Renal pelvis (tissue), 4 donors: Measurements from ENCODE around the gene FLNB. TPM values are rescaled to one million over a fixed set of nuclear protein-coding genes. Genes with fewer than 3 reads are reported as not detected.
"Not testable (repeated sequence)": the region's sequence is repeated elsewhere in the genome, so short reads cannot be mapped to it uniquely, and the experiment has no call there.

Experiments used
- DNase-seq: peaks from one replicate; pipeline ENCODE4 v3.0.0-alpha.2; 2013
- polyA plus RNA-seq, 3 donors: library from polyadenylated mRNA; unstranded; fragments of 120-200 nt; gene quantifications; one replicate each; pipeline ENCODE4 v1.2.1, GENCODE V29; 2013; ENCODE audit not compliant: insufficient read length in 3 of 3

The FLNB gene
- polyA plus RNA-seq, 3 donors, result 174 to 181 (median 181) TPM

DNA sequence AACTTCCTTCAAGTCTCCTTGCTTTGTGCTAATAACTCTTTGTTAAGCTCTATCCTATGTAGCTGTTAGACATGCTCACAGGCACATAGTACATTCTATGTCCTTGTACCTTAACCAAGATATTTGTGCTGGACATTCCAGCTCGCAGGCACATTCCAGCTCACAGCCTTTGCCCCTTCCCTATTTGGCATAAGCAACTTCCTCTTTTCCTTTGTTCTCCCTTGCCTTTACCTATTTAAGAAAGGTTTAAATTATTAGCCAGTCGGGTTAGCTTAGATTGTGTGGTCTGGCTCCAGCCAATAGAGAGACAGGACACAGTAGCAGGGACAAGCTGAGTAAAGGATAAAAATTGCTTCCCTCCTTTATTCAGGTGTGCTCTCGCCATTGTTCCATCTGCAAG is 193.2 kb downstream of the FLNB start:
- DNase-seq, result not testable (repeated sequence)

DNA sequence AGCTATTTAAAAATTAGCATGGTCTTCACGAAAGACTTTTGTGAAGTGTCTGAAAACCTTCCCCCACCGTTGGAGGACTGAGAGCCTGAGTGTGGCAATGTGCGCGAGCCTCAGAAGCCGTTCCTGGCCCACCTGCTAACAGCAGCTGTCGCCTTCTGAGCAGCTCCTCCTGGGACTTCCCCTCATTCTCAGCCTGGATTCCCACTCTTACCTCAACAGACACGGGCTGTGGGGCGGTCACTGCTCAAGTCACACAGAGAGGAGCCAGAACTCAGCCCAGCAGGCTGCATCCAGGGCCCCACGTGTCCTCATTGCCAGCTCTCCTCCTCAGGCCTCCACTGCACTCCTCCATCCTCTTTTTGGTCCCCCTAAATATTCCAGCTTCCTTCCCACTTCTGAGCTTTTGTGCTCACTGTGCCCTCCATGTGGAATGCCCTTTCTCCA is 194.7 kb downstream of the FLNB start:
- no peak for DNase-seq

- DNase-seq, result no peak
Observed at GRCh38 chr3:58203541-58203940, 195.3 kb downstream of the FLNB start.

DNA sequence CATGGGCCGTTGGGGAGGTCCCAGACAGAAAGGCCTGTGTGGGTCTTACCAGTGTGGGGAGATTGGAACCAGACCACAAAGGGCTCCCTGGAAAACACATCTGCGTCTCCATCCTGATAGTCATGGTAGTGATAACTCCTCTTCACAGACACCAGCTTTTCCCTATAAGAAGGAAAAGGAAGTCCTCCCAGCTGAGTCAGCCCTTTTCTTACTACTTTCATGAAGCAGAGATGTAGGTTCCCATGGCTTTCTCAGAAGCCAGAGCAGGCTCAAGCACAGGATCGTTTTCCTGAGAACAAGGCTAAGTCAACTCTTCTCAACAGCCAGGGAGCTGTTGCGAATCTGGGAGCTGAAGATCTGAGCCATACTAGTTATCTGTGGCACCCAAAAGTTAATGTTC is 196.5 kb downstream of the FLNB start:
- DNase-seq, result no peak

- no peak for DNase-seq
Observed at GRCh38 chr3:58205981-58206380, 197.8 kb downstream of the FLNB start.

DNA sequence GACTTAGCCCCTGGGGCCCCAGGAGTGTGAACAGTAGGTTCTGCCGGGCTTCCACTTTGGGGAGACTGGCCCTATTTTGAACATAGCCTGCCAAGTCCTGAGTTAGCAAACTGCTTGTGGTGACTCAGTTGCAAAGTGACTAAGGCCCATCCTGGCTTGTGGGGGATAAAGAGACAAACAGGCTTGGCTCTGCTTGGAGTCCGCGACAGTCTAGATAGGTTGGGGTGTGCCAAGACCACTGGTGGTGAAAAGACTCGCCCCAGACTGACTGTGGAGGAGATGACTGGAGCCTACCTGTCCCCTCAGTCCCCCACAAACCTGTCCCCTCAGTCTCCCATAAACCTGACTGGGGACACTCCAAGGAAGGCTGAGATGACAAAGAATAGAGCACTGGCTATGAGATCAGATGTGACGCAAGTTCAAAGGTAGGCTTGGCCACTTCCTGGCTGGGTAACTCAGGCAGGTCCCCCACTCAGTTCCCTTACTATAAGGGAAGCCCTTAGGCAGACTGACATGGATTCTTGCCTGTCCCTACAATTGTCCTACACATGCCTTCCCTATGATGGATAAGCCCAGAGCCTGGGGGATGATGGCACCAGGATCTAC is 198.3 kb downstream of the FLNB start:
- DNase-seq, result no peak

DNA sequence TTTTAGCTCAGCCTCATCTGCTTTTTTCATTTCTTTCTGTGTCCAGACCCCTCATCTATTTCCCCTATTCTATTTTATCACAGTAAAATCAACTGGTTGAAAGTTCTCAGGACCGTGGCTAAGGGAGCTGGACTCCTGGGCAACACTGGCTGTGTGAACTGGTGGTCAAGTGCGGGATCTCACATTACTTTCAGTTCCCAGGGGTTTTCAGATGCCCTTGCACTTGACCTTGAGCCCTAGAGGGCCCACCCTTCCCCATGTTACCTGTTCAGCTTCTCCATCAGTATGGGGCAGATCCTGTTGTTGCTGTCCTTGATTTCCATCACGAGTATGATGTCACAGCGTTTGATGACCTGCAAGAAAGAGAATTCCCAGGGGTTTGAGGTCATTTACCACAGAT is 199.7 kb downstream of the FLNB start:
- DNase-seq, result no peak

- no peak for DNase-seq
Observed at GRCh38 chr3:58209933-58210332, 201.7 kb downstream of the FLNB start.

- DNase-seq, result no peak
Observed at GRCh38 chr3:58210761-58211460, 202.7 kb downstream of the FLNB start, which contains the start of gene DNASE1L3. Gene DNASE1L3 (minus strand): TSS chr3:58210972. CDS start chr3:58210906, 66 bp downstream.

DNA sequence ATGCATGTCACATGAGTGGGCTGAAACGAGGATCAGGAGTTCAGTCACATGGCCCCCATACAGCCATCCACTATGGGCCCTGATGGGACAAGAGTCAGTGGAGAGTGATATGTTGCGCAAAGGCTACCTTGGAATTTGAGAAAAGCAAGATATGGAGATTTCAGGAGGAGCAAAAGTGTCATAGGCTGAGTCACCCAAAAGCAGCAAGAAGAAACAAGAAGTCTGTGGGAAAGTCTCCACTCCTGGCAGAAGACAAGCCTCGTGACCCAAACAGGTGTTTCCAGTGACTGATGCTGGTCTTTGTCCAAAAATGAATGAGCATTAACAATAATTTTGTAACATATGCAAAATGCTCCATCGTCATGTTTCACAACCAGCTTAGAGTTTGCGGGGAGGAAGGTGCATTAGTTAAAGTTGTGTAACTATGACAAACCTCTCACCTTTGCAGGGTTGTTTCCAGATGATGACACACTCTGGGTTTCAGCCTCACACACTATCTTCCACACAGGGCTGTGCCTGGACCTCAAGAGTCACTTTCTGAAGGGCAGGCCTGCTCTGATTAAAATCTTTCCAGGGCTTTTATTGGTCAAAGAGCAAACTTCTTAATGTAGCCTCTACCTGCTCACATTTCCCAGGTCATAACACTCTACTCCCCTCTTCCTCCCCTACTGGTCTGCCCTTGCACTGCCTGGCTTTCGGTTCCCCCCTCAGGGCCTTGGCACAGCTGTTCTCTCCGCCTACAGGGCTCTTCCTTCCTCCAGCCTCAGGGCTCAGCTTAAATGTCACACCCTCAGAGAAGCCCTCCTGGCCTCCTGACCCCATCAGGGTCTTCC is 206.5 kb downstream of the FLNB start:
- DNase-seq, result no peak

DNA sequence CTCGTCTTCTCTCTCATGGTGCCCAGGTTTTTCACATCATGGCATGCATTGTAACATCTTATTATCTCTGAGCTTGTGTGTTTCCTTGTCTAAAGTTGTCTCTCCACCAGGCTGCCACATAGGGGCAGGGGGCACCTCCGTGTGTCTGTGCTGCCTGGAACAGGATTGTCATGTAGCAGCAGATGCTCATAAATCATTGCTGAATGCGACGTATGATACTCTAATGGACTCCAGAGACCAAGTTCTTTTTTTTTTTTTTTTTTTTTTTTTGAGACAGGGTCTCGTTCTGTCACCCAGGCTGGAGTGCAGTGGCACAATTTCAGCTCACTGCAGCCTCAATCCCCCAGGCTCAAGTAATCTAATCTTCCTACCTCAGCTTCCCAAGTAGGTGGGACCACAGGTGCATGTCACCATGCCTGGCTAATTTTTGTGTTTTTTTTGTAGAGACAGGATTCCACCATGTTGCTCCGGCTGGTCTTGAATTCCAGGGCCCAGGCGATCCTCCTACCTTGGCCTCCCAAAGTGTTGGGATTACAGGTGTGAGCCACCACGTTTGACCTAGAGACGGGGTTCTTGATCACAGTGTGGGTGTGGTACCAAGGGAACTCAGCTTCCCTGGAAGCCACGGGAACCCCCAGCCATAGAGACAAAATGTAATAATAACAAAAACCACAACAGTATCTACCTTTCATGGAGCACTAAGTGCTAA is 207.2 kb downstream of the FLNB start:
- no peak for DNase-seq

DNA sequence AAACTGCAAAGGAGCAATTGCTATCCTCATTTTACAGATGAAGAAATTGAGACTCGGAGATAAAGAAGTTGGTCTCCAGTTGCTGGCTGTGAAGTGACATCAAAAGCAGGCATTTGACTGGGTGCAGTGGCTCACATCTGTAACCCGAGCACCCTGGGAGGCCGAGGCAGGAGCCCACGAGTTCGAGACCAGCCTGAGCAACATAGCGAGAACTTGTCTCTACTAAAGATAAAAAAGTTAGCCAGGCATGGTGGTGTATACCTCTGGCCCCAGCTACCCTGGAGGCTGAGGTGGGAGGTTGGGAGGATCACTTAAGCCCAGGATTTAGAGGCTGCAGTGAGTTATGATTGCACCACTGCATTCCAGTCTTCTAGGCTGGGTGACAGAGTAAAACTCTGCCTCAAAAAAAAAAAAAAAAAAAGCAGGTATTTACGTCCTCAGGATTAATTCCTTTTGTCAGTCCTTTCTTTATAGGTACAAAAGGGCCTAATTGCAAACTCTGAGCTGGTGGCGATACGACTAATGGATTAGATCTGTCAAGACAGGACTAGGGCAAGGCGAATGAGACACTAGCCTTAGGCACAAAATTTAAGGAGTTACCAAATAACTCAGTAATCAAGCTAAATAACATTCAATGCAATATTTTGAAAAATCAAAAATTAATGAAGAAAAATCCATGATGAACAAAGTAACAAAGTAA is 208.4 kb downstream of the FLNB start:
- no peak for DNase-seq

DNA sequence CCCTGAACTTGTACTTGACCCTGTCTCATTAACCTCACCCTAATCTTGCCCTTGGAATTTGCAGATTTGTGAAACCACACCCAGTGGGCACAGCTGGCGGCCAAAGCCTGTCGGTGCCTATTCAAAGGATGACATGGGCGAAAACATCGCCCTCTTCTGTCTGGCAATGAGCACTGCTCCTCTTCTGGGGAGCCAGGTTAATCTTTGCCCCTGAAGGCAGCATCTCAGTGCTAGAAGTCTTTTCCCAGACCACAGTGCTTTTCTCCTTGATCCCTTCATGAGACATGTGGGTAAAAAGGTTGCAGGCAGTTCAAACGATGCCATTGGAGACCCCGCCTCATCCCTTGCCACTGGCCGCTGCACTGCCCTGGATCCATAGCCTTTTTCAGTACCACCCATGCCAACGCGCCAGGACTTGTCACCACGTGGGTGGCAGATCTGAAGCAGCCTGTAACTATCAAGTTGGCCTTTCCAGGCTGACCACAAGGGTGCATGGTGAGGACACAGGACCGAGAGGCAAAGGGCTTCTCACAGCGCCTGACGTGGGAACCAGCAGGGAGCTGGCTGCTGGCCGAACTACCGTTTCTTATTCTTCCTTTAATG is 209.1 kb downstream of the FLNB start:
- peak; percentile 48 for DNase-seq

DNA sequence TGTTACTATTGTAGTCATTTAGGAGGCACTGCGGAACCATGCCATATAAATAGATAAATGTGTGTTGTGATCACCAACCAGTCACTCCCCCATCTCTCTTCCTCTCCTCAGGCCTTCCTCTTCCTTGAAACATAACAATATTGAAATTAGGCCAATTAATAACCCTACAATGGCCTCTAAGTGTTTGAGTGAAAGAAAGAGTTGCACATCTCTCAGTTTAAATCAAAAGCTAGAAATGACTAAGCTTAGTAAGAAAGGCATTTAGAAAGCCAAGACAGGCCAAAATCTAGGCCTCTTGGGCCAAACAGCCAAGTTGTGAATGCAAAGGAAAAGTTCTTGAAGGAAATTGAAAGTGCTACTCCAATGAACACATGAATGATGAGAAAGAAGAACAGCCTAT is 210.7 kb downstream of the FLNB start:
- DNase-seq, result no peak

Other genes starting within 250 kb of the FLNB start
- gene DNASE1L3, start 202.6 kb downstream of the FLNB start, polyA plus RNA-seq, result 10 to 100 TPM in 1 of 3 donors, 1 to 10 TPM in 2; 2.7 to 10.4 (median 5.8) TPM
- gene ABHD6, start 229.4 kb downstream of the FLNB start, polyA plus RNA-seq, result 10 to 100 TPM; 11.7 to 13.2 (median 12.7) TPM